HK-2 (cell line): ENCODE results near the gene RABL2B.

Experiments
- DNase-seq: peaks from one replicate; pipeline ENCODE4 v3.0.0-alpha.2; 2018; ENCODE audit not compliant: unreplicated experiment

The RABL2B gene

DNA sequence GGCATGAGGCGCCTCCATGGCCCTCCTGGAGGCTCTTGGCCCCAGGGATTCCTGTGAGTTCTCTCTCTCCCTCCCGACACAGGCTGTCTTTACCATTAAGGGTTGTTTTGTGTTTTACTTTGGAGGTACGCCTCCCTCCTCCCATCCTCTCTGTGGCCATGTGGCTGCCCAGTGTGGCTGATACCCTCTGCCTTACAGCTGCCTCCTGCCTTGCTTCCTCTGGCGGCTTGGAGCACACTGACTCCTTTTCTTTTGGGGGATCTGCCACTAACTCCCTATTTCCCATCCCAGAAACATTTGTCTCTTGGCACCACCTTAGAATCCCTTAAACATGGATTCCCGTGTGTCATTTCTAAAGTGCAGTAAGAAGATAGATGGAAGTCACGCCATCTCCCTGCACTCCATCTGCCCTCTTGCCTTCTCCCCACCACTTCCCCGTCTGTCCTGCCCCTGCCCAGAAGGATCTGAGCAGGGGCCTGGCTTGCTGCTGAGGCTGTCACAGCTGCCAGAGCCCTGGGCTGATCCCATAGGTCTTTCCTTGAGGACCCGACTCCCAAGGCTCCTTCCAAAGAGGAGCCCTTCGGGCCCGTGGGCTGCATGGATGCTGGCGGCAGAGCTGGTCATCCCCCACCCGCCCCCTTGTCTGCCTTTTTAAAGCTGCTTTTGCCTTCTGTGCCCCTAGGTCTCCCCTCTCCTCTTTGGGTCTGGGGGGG, 60.6 kb downstream of the RABL2B start:
- DNase-seq, result no peak

DNA sequence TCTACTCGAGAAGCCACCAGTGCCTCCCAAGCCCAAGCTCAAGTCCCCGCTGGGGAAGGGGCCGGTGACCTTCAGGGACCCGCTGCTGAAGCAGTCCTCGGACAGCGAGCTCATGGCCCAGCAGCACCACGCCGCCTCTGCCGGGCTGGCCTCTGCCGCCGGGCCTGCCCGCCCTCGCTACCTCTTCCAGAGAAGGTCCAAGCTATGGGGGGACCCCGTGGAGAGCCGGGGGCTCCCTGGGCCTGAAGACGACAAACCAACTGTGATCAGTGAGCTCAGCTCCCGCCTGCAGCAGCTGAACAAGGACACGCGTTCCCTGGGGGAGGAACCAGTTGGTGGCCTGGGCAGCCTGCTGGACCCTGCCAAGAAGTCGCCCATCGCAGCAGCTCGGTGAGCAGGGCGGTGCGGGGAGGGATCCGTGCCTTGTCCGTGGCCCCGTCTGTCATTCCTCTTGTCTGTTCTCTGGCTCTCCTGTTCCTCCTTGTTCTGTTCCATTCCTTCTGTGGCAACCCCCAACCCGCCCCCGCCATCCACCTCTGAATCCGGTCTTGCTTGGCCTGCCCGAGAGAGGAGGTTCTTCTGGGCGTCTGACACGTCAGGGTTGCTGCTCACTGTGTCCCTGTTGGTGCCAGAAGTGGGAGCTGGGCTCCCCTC, 61.3 kb downstream of the RABL2B start:
- DNase-seq, result no peak

DNA sequence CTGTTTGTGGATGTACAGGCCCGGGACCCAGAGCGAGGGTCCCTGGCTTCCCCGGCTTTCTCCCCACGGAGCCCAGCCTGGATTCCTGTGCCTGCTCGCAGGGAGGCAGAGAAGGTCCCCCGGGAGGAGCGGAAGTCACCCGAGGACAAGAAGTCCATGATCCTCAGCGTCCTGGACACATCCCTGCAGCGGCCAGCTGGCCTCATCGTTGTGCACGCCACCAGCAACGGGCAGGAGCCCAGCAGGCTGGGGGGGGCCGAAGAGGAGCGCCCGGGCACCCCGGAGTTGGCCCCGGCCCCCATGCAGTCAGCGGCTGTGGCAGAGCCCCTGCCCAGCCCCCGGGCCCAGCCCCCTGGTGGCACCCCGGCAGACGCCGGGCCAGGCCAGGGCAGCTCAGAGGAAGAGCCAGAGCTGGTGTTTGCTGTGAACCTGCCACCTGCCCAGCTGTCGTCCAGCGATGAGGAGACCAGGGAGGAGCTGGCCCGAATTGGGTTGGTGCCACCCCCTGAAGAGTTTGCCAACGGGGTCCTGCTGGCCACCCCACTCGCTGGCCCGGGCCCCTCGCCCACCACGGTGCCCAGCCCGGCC, 62.1 kb downstream of the RABL2B start:
- no peak for DNase-seq

DNA sequence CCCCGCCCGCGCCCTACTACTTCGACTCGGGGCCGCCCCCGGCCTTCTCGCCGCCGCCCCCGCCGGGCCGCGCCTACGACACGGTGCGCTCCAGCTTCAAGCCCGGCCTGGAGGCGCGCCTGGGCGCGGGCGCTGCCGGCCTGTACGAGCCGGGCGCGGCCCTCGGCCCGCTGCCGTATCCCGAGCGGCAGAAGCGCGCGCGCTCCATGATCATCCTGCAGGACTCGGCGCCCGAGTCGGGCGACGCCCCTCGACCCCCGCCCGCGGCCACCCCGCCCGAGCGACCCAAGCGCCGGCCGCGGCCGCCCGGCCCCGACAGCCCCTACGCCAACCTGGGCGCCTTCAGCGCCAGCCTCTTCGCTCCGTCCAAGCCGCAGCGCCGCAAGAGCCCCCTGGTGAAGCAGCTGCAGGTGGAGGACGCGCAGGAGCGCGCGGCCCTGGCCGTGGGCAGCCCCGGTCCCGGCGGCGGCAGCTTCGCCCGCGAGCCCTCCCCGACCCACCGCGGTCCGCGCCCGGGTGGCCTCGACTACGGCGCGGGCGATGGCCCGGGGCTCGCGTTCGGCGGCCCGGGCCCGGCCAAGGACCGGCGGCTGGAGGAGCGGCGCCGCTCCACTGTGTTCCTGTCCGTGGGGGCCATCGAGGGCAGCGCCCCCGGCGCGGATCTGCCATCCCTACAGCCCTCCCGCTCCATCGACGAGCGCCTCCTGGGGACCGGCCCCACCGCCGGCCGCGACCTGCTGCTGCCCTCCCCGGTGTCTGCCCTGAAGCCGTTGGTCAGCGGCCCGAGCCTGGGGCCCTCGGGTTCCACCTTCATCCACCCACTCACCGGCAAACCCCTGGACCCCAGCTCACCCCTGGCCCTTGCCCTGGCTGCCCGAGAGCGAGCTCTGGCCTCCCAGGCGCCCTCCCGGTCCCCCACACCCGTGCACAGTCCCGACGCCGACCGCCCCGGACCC, 62.9 kb downstream of the RABL2B start:
- no peak for DNase-seq

DNA sequence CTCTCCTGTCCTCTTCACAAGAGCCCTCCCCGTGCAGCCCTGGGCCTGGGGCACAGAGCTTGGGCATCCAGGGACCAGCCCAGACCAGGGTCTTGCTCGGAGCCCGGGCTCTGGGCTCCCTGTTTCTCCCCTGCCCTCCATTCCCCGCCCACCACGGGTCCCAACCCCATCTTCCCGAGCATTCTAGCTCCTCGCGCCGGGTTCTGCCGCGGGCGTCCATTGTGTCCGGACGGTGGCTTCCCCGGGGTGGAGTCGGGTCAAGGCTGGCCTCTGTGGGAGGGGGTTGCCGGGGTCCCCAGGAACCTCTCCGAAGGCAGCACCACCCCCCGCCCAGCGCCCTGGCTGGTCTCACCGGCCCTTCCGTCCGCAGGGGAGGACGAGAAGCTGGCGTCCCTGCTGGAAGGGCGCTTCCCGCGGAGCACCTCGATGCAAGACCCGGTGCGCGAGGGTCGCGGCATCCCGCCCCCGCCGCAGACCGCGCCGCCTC, 63.6 kb downstream of the RABL2B start:
- no peak for DNase-seq

DNA sequence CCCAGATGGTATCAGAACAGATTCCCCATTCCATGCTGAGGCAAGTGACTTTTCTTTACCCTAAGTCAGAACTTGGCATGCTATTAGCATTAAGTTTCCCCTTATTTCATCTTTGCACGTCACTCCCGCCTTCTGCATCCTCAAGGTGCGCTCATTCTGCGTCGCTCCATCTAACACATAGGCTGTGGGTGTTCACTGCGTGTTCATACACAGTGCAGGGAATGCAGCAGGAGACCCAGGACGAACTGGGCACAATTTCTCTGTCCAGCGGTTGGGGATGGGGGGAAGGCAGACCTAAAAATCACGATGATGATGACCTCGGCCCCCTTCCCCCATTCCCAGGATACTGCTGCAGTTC, 65.1 kb downstream of the RABL2B start:
- no peak for DNase-seq

DNA sequence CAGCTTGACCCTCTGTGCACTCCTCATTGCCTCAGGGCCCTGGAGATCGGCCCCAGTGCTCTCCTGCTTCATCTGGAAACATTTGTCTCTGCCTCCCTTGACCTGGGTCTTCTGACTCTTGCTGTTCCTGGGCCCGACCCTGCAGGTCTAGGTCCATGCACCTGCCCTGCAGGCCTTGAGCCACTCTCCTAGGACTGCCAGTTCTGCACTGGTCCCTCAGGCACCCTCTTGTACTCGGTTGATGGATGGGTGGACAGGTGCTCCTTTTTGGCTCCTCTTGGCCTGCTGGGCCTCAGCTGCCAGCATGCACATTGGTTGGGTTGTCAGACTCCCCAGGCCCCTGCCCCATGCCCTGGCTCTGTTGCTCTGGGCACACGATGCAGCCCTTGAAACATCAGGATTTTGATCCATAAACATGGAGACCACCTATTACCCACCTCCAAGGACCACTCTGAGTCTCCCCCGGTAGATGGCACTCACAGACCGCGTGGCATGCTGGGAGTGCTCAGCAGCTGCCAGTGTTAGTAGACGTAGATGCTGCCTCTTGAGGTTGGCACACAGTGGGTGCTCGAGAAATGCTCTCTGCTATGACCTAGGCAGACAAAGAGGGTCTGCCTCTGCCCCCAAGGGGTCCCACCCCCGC, 65.6 kb downstream of the RABL2B start:
- DNase-seq, result no peak
